SK-N-SH treated with all-trans-retinoic acid at 6 μM for 48 hours (cell line): ENCODE data around the gene ATG10.

ENCODE experiments used
- ATAC-seq: fragments of 200-7000 bp; cut with Tn5 transposase; 3 replicates; pipeline ENCODE4 v1.9.1; 2020; ENCODE audit warnings: mild to moderate bottlenecking, moderate library complexity
- ARNTL ChIP-seq: fragments of 450-650 bp; formaldehyde crosslinking; IDR thresholded peaks from 2 replicates; pipeline ENCODE4 v1.5.0; 2020; ENCODE audit warnings: low read depth, mild to moderate bottlenecking, moderate library complexity, borderline replicate concordance
- BACH2 ChIP-seq: fragments of 250-450 bp; sonication (Bioruptor Pico); IDR thresholded peaks from 2 replicates; pipeline ENCODE4 v1.9.0; 2021; ENCODE audit warnings: mild to moderate bottlenecking, borderline replicate concordance
- CSDC2 ChIP-seq: fragments of 250-450 bp; sonication (Bioruptor Pico); IDR thresholded peaks from 2 replicates; pipeline ENCODE4 v1.5.0; 2020; ENCODE audit warnings: mild to moderate bottlenecking, moderate library complexity
- ESRRG ChIP-seq: fragments of 250-450 bp; sonication (Bioruptor Pico); IDR thresholded peaks from 2 replicates; pipeline ENCODE4 v1.6.1; 2021; ENCODE audit warnings: mild to moderate bottlenecking
- GLIS3 ChIP-seq: fragments of 250-450 bp; sonication (Bioruptor Pico); IDR thresholded peaks from 2 replicates; pipeline ENCODE4 v1.5.0; 2020; ENCODE audit warnings: mild to moderate bottlenecking, moderate library complexity
- ISL1 ChIP-seq: fragments of 250-450 bp; sonication (Bioruptor Pico); IDR thresholded peaks from 2 replicates; pipeline ENCODE4 v2.1.2; 2022; ENCODE audit warnings: mild to moderate bottlenecking, moderate library complexity
- OSR1 ChIP-seq: fragments of 250-450 bp; sonication (Bioruptor Pico); IDR thresholded peaks from 2 replicates; pipeline ENCODE4 v1.8.0; 2022; ENCODE audit warnings: moderate library complexity, mild to moderate bottlenecking, inconsistent platforms
- PPARA ChIP-seq: fragments of 250-450 bp; sonication (Bioruptor Pico); IDR thresholded peaks from 2 replicates; pipeline ENCODE4 v1.5.0; 2020; ENCODE audit warnings: mild to moderate bottlenecking, borderline replicate concordance
- RARB ChIP-seq: fragments of 250-450 bp; sonication (Bioruptor Pico); IDR thresholded peaks from 2 replicates; pipeline ENCODE4 v1.8.0; 2021; ENCODE audit warnings: mild to moderate bottlenecking, moderate library complexity
- TCF4 ChIP-seq: fragments of 250-450 bp; sonication (Bioruptor Pico); IDR thresholded peaks from 2 replicates; pipeline ENCODE4 v1.8.0; 2021; ENCODE audit warnings: mild to moderate bottlenecking, moderate library complexity, borderline replicate concordance
- TOX ChIP-seq: fragments of 250-450 bp; sonication (Bioruptor Pico); IDR thresholded peaks from 2 replicates; pipeline ENCODE4 v1.8.0; 2021; ENCODE audit warnings: mild to moderate bottlenecking, moderate library complexity, borderline replicate concordance
- ZC3H10 ChIP-seq: fragments of 250-450 bp; sonication (Bioruptor Pico); IDR thresholded peaks from 2 replicates; pipeline ENCODE4 v1.5.1; 2021; ENCODE audit warnings: mild to moderate bottlenecking, moderate library complexity
- ZFP3 ChIP-seq: fragments of 250-450 bp; sonication (Bioruptor Pico); IDR thresholded peaks from 2 replicates; pipeline ENCODE4 v1.5.0; 2020; ENCODE audit warnings: mild to moderate bottlenecking, moderate library complexity
- ZFP30 ChIP-seq: fragments of 450-650 bp; formaldehyde crosslinking; IDR thresholded peaks from 2 replicates; pipeline ENCODE4 v1.5.0; 2022; ENCODE audit warnings: mild to moderate bottlenecking, moderate library complexity
- ZNF565 ChIP-seq: fragments of 450-650 bp; formaldehyde crosslinking; conservative IDR thresholded peaks from 2 replicates; pipeline ENCODE4 v1.5.0; 2020; ENCODE audit warnings: low read depth, mild to moderate bottlenecking, moderate library complexity
- ZNF70 ChIP-seq: fragments of 450-650 bp; formaldehyde crosslinking; IDR thresholded peaks from 2 replicates; pipeline ENCODE4 v1.5.0; 2020; ENCODE audit warnings: mild to moderate bottlenecking, moderate library complexity
- ZNF8 ChIP-seq: fragments of 450-650 bp; formaldehyde crosslinking; IDR thresholded peaks from 2 replicates; pipeline ENCODE4 v1.5.0; 2020; ENCODE audit warnings: mild to moderate bottlenecking, moderate library complexity
- TF ChIP-seq, protein P1 (sequence below): fragments of 250-450 bp; sonication (Bioruptor Pico); IDR thresholded peaks from 2 replicates; pipeline ENCODE4 v1.5.1; 2021; ENCODE audit warnings: mild to moderate bottlenecking, moderate library complexity
- TF ChIP-seq, protein P2 (sequence below): fragments of 250-450 bp; sonication (Bioruptor Pico); IDR thresholded peaks from 2 replicates; pipeline ENCODE4 v1.8.0; 2021; ENCODE audit warnings: low read depth, mild to moderate bottlenecking, moderate library complexity, borderline replicate concordance
- TF ChIP-seq, protein P3 (sequence below): fragments of 250-450 bp; sonication (Bioruptor Pico); IDR thresholded peaks from 2 replicates; pipeline ENCODE4 v1.5.0; 2020; ENCODE audit warnings: mild to moderate bottlenecking, moderate library complexity
- TF ChIP-seq, protein P4 (sequence below): fragments of 250-450 bp; sonication (Bioruptor Pico); IDR thresholded peaks from 2 replicates; pipeline ENCODE4 v1.5.1; 2020; ENCODE audit warnings: low read depth, mild to moderate bottlenecking, moderate library complexity

ATG10 gene

DNA sequence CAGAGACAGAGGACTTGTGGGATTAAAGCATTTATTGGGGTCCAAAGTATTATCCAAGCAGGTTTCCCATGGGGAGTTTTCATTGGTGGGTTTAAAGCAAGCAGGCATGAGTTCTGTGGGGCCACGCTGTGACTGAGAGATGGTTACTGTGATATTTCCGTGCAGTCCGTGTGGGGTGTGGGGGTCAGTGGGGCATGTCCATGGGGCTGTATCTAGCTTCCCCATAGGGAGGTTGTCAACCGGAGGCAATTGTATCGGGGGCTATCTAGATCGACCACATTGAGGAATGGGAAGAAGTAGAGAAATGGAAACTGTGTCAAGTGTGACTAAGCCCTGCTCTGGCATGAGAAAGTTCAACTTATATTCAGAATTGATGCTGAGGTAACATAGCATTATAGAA is 313.4 kb downstream of the ATG10 start:
- TF ChIP-seq PPARA (no peak), ZFP30 (no peak), ZNF565 (CRISPR knock-in tag) (no peak), ARNTL (no peak), RARB (CRISPR knock-in tag) (no peak), ESRRG (CRISPR knock-in tag) (no peak), GLIS3 (no peak), BACH2 (CRISPR knock-in tag) (no peak), ZC3H10 (CRISPR knock-in tag) (no peak), CSDC2 (CRISPR knock-in tag) (no peak), ISL1 (CRISPR knock-in tag) (no peak), ZNF8 (CRISPR knock-in tag) (no peak), TOX (CRISPR knock-in tag) (no peak), ZFP3 (CRISPR knock-in tag) (no peak), ZNF70 (no peak), TCF4 (CRISPR knock-in tag) (no peak)
- TF ChIP-seq, protein P1, sequence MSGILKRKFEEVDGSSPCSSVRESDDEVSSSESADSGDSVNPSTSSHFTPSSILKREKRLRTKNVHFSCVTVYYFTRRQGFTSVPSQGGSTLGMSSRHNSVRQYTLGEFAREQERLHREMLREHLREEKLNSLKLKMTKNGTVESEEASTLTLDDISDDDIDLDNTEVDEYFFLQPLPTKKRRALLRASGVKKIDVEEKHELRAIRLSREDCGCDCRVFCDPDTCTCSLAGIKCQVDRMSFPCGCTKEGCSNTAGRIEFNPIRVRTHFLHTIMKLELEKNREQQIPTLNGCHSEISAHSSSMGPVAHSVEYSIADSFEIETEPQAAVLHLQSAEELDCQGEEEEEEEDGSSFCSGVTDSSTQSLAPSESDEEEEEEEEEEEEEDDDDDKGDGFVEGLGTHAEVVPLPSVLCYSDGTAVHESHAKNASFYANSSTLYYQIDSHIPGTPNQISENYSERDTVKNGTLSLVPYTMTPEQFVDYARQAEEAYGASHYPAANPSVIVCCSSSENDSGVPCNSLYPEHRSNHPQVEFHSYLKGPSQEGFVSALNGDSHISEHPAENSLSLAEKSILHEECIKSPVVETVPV (CRISPR knock-in tag): no peak
- TF ChIP-seq, protein P2, sequence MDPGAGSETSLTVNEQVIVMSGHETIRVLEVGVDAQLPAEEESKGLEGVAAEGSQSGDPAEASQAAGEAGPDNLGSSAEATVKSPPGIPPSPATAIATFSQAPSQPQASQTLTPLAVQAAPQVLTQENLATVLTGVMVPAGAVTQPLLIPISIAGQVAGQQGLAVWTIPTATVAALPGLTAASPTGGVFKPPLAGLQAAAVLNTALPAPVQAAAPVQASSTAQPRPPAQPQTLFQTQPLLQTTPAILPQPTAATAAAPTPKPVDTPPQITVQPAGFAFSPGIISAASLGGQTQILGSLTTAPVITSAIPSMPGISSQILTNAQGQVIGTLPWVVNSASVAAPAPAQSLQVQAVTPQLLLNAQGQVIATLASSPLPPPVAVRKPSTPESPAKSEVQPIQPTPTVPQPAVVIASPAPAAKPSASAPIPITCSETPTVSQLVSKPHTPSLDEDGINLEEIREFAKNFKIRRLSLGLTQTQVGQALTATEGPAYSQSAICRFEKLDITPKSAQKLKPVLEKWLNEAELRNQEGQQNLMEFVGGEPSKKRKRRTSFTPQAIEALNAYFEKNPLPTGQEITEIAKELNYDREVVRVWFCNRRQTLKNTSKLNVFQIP (CRISPR knock-in tag): no peak
- TF ChIP-seq, protein P3, sequence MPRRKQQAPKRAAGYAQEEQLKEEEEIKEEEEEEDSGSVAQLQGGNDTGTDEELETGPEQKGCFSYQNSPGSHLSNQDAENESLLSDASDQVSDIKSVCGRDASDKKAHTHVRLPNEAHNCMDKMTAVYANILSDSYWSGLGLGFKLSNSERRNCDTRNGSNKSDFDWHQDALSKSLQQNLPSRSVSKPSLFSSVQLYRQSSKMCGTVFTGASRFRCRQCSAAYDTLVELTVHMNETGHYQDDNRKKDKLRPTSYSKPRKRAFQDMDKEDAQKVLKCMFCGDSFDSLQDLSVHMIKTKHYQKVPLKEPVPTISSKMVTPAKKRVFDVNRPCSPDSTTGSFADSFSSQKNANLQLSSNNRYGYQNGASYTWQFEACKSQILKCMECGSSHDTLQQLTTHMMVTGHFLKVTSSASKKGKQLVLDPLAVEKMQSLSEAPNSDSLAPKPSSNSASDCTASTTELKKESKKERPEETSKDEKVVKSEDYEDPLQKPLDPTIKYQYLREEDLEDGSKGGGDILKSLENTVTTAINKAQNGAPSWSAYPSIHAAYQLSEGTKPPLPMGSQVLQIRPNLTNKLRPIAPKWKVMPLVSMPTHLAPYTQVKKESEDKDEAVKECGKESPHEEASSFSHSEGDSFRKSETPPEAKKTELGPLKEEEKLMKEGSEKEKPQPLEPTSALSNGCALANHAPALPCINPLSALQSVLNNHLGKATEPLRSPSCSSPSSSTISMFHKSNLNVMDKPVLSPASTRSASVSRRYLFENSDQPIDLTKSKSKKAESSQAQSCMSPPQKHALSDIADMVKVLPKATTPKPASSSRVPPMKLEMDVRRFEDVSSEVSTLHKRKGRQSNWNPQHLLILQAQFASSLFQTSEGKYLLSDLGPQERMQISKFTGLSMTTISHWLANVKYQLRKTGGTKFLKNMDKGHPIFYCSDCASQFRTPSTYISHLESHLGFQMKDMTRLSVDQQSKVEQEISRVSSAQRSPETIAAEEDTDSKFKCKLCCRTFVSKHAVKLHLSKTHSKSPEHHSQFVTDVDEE (CRISPR knock-in tag): no peak
- TF ChIP-seq, protein P4, sequence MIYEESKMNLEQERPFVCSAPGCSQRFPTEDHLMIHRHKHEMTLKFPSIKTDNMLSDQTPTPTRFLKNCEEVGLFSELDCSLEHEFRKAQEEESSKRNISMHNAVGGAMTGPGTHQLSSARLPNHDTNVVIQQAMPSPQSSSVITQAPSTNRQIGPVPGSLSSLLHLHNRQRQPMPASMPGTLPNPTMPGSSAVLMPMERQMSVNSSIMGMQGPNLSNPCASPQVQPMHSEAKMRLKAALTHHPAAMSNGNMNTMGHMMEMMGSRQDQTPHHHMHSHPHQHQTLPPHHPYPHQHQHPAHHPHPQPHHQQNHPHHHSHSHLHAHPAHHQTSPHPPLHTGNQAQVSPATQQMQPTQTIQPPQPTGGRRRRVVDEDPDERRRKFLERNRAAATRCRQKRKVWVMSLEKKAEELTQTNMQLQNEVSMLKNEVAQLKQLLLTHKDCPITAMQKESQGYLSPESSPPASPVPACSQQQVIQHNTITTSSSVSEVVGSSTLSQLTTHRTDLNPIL (CRISPR knock-in tag): no peak
- no peak for ATAC-seq

DNA sequence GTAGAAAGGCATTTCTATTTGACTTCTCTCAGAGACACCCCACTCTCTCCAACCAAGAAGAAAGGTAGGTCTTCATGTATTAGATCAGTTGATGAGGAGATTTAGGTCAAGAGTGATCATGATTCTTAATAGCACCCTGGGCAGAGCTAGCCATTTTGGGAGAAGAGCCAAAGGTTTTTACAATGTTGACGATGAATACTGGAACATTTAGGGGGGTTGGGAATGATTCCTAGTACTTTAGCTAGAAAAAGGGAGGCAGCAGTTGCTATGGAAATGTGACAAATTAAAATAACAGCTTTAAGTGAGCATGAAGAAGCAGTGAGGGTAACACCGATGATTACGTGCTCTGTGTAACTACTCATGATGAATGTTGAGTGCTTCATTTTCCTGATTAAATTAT is 315.8 kb downstream of the ATG10 start:
- no peak for ATAC-seq
- TF ChIP-seq, protein P4 (CRISPR knock-in tag): no peak
- TF ChIP-seq CSDC2 (CRISPR knock-in tag): no peak
- no peak for TF ChIP-seq TCF4 (CRISPR knock-in tag)
- TF ChIP-seq ZNF70: no peak
- no peak for TF ChIP-seq ISL1 (CRISPR knock-in tag)
- no peak for TF ChIP-seq OSR1 (CRISPR knock-in tag)
- TF ChIP-seq, protein P2 (CRISPR knock-in tag): no peak

DNA sequence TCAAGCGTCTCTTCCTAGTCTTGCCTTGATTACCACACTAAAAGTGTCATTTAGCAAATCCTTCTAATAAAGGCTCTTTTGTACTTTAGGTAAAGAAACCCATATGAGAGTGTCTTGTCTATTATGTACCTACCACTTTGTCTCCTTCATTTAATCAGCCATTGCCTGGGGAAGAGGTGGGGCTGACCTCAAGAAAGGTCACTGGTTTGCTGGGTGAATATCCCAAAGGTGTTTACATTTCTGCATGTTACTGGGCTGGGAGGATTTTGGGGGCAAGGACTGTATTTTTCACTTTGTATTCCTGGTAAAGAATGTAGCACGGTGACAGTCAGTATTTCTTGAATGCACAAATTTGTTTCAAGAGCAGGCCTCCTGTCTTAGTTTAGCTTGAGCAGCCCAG is 318.2 kb downstream of the ATG10 start:
- ATAC-seq: no peak
- TF ChIP-seq ESRRG (CRISPR knock-in tag): no peak
- no peak for TF ChIP-seq TOX (CRISPR knock-in tag)
- no peak for TF ChIP-seq ZC3H10 (CRISPR knock-in tag)
- TF ChIP-seq, protein P1 (CRISPR knock-in tag): no peak
- no peak for TF ChIP-seq OSR1 (CRISPR knock-in tag)
- no peak for TF ChIP-seq ZNF8 (CRISPR knock-in tag)
- no peak for TF ChIP-seq ZNF565 (CRISPR knock-in tag)
- TF ChIP-seq, all 23 proteins: peak for 0
